Rectal smooth muscle tissue (tissue), 1 donor: ENCODE results near the gene LFNG.

Experiments
- H3K27ac ChIP-seq: one replicate; pipeline ENCODE4 v1.7.0; 2013; ENCODE audit warnings: low read depth, low read length, inconsistent platforms
- H3K27me3 ChIP-seq: one replicate; pipeline ENCODE4 v1.7.0; 2013; ENCODE audit warnings: low read length; ENCODE audit not compliant: control insufficient read depth, insufficient read depth
- H3K36me3 ChIP-seq: one replicate; pipeline ENCODE4 v1.7.0; 2013; ENCODE audit warnings: low read length; ENCODE audit not compliant: control insufficient read depth, insufficient read depth
- H3K4me1 ChIP-seq: one replicate; pipeline ENCODE4 v1.7.0; 2013; ENCODE audit warnings: low read length; ENCODE audit not compliant: control insufficient read depth, insufficient read depth
- H3K4me3 ChIP-seq: one replicate; pipeline ENCODE4 v1.7.0; 2013; ENCODE audit warnings: low read length
- H3K9ac ChIP-seq: one replicate; pipeline ENCODE4 v1.7.0; 2013; ENCODE audit warnings: low read length

LFNG gene

DNA sequence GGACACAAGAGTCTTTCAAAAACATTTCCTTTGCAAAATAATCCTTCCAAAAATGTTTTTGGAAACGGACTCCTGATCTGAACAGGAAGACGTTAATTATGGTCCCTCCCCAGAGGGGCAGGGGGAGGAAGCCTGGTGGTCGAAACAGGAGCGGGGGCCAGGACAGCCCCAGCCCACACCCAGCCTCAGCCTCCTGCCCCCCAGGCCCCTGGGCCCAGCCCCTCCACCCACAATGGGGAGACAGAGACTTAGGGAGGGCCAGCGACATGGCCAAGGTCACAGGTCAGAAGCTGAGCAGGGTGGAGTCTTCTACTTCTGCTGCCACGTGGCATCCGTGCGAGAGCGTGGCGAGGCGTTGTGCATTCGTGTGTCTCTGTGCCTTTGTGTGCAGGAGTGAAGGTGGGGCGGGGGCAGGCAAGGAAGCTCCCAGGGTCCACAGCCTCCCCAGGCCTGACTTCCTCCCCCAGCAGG is 29.4 kb upstream of the LFNG start:
- Histone ChIP-seq H3K27ac (no peak overlapping the region), H3K4me1 (no peaks in the 10 kb centered on the region), H3K4me3 (no peak overlapping the region), H3K27me3 (peaks cover 3% of the 10 kb centered on the region), H3K36me3 (no peaks in the 10 kb centered on the region), H3K9ac (no peak overlapping the region)

DNA sequence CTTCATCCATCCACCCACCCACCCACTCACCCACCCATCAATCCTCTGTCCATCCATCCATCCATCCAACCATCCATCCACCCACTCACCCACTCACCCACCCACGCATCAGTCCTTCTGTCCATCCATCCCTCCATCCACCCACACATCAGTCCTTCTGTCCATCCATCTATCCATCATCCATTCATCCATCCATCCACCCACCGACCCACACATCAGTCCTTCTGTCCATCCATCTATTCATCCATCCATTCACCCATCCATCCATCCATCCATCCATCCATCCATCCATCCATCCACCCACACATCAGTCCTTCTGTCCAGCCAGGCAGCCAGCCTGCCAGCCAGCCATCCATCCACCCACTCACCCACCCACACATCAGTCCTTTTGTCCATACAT is 27.5 kb upstream of the LFNG start:
- Histone ChIP-seq H3K27ac (no peak overlapping the region), H3K36me3 (no peaks in the 10 kb centered on the region), H3K9ac (no peak overlapping the region), H3K27me3 (peaks cover 5% of the 10 kb centered on the region), H3K4me1 (no peaks in the 10 kb centered on the region), H3K4me3 (no peak overlapping the region)

DNA sequence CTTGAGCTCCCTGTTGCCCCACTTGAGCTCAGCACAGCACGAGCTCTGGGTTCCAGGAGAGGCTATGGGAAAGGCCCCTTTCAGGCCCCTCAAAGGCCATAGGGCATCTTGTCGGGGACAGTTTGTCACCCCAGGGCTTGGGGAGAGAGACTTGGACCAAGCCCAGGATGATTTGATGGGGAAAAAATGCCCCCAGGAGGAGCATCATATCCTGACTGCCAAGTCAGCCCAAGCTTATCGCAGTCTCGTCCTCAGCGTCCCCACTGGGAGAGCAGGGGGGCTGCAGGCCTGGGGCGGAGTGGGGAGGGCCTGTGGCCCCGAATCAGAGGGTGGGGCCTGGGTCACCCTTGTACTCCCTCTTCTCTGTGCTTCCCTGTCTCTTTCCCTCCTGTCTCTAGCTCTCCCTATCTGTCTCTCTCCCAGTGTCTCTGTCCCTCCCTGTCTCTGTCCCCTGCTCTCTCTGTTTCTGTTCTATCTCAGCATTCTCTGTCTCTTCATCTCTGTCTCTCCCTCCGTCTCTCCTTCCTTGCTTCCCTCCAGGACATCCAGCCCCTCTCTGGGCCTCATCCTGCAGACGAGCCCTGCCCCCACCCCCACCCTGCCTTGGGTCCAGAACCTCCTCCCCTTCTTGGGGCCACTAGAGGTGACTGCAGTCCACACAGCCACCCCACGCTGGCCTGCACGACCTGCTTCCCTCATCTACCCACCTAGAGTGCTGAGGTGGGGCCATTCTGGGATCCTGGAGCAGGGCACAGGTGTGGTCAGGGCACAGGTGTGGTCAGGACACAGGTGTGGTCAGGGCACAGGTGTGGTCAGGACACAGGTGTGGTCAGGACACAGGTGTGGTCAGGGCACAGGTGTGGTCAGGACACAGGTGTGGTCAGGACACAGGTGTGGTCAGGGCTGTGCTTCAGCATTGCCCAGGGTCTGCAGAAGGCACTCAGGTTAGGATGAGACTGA is 26.1 kb upstream of the LFNG start:
- H3K27ac ChIP-seq = no peak overlapping the region
- no peaks in the 10 kb centered on the region for H3K4me1 ChIP-seq
- H3K9ac ChIP-seq = no peak overlapping the region
- no peaks in the 10 kb centered on the region for H3K36me3 ChIP-seq
- H3K4me3 ChIP-seq = no peak overlapping the region
- H3K27me3 ChIP-seq = peaks cover 9% of the 10 kb centered on the region

- Histone ChIP-seq H3K36me3 (no peaks in the 10 kb centered on the region), H3K27ac (no peak overlapping the region), H3K4me3 (no peak overlapping the region), H3K4me1 (no peaks in the 10 kb centered on the region), H3K27me3 (peaks cover 9% of the 10 kb centered on the region), H3K9ac (no peak overlapping the region)
Measured at GRCh38 chr7:2494191-2495130, 25.1 kb upstream of the LFNG start.

DNA sequence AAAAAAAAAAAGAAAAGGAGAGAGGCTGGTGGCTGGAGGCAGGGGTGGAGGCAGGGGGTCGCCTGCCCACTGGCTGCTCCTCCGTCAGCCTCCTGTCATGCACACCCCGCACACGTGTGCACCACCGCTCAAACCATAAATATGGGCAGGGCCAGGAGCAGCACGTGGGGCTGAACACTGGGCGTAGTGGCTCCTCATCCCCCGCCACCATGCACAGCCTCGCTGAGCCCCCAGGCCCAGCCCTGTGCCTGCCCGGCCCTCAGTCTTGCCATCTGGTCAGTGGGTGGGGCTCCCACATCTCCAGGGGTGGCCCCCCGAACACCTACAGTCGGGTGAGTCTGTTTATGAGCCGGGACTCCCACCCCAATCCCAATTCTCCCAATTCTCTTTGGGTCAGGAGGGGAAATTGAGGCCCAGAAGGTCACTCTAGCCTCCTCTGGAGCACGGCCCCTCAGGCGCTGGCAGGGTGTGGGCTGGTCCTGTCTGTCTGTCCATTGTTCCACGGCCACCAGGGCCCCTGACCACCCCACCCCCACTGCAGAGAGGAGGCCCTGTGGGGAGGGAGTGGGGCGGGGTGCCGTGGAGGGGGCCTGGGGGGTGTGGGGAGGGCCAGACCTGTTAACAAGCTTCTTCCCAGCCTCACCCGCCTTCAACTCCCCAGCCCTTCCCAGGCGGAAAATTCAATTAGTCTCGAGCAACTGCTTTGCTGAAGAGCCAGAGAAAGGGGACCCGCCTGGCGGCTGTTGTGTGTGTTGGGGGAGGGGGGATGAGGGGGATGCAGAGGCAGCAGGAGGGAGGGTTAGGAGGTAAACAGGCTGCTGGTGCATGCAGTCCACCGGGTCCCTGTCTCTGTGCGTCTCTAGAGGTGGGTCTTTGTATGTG is 23.9 kb upstream of the LFNG start:
- Histone ChIP-seq H3K27ac (no peak overlapping the region), H3K4me1 (no peaks in the 10 kb centered on the region)

GRCh38 chr7:2496375-2496774 is 23.2 kb upstream of the LFNG start:
- H3K27ac ChIP-seq = no peak overlapping the region
- H3K4me1 ChIP-seq = no peaks in the 10 kb centered on the region
- no peaks in the 10 kb centered on the region for H3K36me3 ChIP-seq
- H3K4me3 ChIP-seq = no peak overlapping the region
- H3K27me3 ChIP-seq = peaks cover 9% of the 10 kb centered on the region
- no peak overlapping the region for H3K9ac ChIP-seq

More for the DNA sequence above, 23.9 kb upstream of the LFNG start:
- Histone ChIP-seq H3K27me3 (peaks cover 9% of the 10 kb centered on the region), H3K36me3 (no peaks in the 10 kb centered on the region), H3K9ac (no peak overlapping the region), H3K4me3 (no peak overlapping the region)

DNA sequence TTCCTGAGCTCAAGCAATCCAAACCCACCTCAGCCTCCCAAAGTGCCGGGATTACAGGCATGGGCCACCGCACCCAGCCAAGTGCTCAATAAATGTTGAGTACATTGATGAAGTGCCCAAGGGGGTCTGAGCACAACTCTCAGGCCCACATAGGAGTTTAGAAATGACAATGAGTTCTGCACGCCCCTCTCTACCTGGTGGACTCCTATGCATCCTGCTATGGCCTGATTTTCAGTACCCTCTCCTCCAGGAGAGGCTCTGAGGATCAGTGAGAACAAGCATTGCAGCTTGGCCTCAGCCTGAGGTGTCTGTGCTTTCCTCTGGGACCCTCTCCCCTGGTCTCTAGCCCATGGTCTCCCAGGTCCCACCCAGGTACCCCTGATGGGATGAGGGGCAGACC is 22.5 kb upstream of the LFNG start:
- Histone ChIP-seq H3K36me3 (no peaks in the 10 kb centered on the region), H3K4me1 (no peaks in the 10 kb centered on the region), H3K9ac (no peak overlapping the region), H3K27ac (no peak overlapping the region), H3K4me3 (no peak overlapping the region), H3K27me3 (peaks cover 9% of the 10 kb centered on the region)

DNA sequence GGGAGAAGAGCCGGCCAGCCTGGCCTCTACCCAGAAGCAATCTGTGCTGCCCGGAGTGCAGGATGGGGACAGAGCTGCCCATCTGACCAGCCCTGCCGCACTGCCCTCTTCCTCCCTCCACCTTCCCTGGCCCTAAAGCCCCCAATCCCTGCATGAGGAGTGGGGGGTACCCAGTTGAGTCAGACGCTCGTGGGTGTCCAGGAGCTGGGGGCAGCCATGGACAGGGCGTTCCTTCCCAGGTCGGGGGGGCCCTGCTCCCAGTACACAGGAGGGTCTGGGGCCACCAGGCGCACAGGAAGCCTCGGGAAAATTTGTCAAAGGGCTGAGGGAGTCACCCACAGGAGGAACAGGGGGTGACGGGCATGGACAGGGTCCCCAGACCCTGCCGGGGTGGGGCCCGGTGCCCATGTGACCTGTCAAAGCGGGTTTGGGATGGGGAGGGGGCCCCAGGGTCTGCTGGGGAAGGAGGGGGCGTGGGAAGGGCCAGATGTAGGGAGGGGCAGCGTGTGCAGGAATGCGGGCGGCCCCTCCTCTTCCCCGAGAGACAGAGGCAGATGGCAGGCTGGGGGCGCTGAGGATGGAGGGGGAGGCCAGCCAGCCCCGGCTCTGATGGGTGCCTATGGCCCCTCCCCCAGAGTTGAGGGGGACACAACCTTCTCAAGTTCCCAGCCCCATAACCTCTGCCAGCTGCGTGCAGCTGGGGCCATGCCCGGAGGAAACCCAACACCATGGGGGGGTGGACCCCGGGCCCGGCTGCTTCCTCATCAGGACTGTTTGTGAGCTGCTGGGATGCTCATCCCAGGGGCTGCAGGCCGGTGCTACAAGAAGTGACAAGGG is 21.9 kb upstream of the LFNG start:
- Histone ChIP-seq H3K4me1 (no peaks in the 10 kb centered on the region), H3K27ac (no peak overlapping the region), H3K4me3 (no peak overlapping the region), H3K27me3 (peaks cover 9% of the 10 kb centered on the region), H3K36me3 (no peaks in the 10 kb centered on the region), H3K9ac (no peak overlapping the region)

DNA sequence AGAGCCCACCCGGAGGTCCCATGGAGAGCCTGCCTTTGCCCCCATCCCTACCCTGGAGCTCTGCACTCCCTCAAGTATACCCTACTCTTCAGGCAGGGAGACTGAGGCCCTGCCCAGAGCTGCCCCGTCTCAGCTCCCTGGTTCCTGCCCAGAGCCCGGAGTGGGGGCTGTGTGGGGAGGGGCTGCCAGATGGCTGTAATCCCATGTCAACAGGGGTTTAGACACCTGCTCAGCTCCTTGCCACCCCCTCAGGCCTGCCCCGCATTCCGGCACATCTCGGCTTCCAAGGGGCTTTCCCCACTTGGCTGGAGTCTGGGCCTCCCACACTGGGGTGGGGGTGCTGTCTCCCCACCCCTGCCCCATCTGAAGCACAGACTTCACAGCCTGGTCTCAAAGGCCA is 20.9 kb upstream of the LFNG start:
- Histone ChIP-seq H3K9ac (no peak overlapping the region), H3K36me3 (no peaks in the 10 kb centered on the region), H3K27ac (no peak overlapping the region), H3K4me3 (no peak overlapping the region), H3K4me1 (no peaks in the 10 kb centered on the region), H3K27me3 (peaks cover 6% of the 10 kb centered on the region)

GRCh38 chr7:2499181-2499580 is 20.4 kb upstream of the LFNG start:
- Histone ChIP-seq H3K4me1 (no peaks in the 10 kb centered on the region), H3K4me3 (no peak overlapping the region), H3K27me3 (peaks cover 6% of the 10 kb centered on the region), H3K9ac (no peak overlapping the region), H3K27ac (no peak overlapping the region), H3K36me3 (no peaks in the 10 kb centered on the region)

- Histone ChIP-seq H3K9ac (no peak overlapping the region), H3K4me1 (no peaks in the 10 kb centered on the region), H3K27me3 (peaks cover 6% of the 10 kb centered on the region), H3K27ac (no peak overlapping the region), H3K36me3 (no peaks in the 10 kb centered on the region), H3K4me3 (no peak overlapping the region)
Measured at GRCh38 chr7:2499719-2500430, 19.7 kb upstream of the LFNG start.
